Activated T-cell treated with anti-CD3 and anti-CD28 coated beads, Interleukin-2, amount 50 U/mL, for 48 hours (primary cell): ENCODE measurements around the gene KCTD7.
A peak's percentile ranks its signal among the peaks of the same experiment; 100 is the strongest.
"Not testable (repeated sequence)": the region's sequence is repeated elsewhere in the genome, so short reads cannot be mapped to it uniquely, and the experiment has no call there.

Experiments
- DNase-seq, 2 experiments: peaks; one replicate each; pipeline ENCODE4 v3.0.0-alpha.2; 2020

KCTD7 gene

DNA sequence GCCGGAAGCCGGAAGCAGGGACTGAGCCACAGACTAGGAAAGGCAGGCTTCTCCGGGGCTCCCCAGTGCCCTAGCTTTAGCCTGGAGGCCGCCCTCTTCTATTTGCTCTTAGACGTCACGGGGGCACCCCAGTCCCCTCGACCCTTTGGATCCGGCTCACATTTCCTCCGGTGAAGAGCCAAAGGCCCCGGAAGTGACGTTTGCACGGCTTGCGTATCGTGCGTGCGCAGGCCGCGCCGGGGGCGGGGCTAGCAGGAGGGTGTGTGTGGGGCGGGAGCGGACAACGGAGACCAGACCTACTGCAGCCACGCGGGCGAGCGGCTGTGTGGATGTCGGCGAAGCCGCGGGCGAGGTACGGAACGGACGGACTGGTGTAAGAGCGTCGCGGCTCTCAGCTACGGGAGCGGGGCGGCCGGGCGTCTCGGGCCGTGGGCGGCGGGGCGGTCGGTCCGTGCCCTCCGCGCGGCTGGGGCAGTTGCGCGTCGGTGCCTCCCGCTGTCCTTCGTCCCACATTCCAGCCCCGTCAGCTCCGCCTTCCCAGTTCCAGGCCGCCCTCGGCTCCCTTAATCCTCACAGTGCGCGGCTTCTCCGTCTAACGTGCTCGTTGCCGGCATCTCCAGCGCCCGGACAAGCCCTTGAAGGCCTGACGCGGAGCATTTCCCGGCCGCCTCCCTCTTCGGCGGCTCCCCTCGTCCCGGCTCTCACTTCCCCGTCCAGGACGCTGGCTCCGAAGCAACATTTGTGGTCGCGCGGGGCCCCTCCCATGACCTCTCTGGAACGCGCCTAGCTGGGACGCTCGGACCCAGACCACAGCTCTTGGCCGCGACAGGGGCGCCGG, 25.8 kb downstream of the KCTD7 start:
- DNase-seq, result peak; percentile 98

DNA sequence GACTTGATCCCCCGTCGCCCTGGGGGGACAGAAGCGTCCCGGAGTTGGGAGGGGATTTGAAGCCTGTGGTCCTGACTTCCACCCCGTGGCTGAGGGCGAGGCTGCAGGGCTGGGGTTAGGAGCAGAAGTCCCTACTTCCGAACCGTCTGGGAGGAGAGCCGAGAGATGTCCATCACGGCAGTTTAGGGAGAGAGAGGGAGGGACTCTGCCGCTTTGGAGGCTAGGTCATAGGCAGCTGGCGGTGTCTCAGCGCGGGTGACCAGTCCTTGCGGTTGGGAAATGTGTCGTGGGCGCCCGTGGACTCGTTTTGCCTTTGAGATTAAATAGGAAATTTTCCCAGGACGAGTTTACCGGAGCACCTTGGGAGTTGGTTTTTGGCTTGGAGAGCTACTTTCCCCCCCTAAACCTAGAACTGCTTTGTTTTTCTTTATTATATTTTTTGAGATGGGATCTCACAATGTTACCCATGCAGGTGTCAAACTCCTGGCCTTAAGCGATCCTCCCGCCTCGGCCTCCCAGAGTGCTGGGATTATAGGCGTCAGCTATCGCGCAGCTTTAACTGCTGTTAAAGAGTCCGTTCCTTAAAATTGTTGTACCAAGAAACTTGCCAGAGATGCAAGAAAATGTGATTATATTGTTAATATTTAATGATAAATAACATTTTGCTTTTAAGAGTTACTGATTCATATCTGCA, 26.6 kb downstream of the KCTD7 start:
- DNase-seq, result peak in 1 of 2 experiments; percentile 48

DNA sequence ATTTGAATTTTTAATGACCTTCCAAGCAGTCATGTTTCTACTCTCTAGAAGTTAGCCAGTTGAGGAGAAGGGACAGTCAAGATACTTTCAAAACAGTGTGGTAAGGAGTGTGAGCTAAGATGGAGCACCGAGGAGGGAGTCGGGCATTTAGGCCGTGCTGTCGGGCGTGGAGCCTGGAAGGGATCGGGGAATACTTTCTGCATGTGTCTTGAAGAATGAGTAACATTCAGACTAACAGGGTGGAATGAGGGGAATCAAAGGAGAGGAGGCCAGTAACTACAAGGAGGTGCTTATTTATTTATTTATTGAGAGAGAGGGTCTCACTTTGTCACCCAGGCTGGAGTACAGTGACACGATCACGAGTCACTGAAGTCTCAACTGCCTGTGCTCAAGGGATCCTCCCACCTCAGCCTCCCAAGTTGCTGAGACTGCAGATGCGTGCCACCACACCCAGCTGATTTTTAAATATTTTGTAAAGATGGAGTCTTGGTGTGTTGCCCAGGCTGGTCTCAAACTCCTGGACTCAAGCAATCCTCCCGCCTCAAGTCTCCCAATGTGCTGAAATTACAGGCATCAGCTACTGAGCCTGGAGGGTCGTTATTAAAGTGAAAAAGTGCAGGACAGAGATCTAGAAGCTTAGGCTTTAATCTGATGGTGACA, 27.3 kb downstream of the KCTD7 start:
- not testable (repeated sequence) for DNase-seq

DNA sequence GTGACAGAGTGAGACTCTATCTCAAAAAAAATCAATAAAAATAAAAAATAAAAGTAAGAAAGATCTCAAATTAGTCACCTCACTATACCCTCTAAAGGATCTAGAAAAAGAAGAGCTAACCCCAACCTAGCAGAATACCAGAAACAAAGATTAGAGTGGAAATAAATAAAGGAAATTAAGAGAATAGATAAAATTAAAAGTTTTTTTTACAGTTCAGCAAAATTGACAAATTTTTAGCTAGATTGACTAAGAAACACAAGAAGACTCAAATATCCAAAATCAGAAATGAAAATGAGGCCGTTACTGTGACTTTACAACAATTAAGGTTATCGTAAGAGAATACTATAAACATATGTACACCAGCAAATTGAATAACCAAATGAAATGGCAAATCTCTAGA, 29.1 kb downstream of the KCTD7 start:
- DNase-seq, result no peak

DNA sequence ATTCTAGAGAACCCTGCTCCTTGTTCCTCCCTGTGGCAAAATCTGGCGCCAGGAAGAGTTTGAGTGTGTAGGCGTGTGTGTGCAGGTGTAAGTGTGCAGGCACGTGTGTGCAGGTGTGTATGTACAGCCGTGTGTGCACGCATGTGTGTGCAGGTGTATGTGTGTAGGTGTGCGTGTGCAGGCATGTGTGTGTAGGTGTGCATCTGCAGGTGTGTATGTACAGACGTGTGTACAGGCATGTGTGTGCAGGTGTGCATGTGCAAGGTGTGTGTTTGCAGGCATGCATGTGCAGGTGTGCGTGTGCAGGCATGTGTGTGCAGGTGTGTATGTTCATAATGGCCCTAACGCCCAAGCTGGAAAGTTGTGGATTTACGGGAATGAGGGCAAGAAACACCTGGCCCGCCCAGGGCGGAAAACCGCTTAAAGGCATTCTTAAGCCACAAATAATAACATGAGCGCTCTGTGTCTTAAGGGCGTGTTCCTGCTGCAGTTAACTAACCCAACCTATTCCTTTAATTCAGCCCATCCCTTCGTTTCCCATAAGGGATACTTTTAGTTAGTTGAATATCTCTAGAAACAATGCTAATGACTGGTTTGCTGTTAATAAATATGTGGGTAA, 34.1 kb downstream of the KCTD7 start:
- no peak for DNase-seq

DNA sequence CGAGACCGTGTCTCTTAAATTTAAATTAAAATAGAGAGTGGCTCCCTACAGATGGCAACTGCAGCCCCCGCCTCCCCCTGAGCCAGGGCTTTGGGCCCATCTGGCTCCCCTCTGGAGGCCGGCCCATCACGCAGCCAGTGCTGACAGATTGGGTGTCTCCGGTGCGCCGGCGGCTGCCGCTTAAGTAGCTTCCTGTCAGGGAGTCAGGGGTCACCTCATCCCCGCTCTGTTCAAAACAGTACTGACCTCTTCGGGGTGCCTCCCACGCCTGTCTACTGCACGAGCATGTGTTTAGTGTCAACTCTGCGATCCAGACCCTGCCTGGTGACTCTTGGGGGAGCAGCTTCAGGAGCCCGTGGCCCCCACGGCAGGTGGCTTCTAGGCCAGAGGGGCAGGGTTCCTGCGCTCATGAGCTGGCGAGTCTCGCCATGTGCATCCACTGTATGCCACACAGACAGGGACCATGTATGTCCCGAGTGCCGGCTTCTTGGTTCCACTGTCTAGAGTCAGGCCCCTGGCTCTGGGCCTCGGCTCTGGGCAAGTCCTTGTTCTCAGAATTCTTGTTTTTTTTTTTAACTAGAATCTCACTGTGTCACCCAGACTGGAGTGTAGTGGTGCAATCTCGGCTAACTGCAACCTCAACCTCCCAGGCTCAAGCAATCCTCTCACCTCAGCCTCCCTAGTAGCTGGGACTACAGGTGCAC, 36.1 kb downstream of the KCTD7 start:
- DNase-seq, result no peak

DNA sequence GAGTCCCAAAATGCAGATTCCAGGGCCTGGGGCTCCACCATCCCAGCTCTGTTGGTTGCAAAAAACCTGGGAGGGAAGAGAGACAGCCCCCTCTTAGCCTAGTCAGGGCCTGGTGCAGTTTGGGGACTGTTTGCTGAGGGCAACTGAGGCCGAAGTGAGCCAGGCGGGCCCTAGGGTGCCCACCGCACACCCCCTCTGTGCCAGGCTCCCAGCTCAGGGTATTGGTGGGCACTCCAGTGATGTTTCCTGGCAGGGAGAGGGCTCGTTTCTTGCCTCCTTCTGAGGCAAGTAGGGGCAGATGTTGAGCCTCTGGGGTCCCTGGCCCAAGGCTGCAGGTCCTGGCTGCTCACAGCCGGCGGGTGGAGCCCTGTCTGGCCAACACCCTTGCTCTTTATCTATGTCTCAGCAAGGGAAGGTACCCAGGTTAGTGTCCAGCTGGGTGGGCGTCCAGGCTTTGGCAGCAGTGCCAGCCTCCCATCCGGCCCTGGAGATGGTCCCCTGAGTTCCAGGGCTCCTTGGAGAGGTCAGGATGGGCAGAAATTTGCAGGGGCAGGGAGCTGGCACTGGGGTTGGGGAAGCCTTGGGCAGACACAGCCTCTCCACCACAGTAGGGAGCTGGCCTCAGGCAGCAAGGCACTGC, 37.8 kb downstream of the KCTD7 start:
- DNase-seq, result no peak

DNA sequence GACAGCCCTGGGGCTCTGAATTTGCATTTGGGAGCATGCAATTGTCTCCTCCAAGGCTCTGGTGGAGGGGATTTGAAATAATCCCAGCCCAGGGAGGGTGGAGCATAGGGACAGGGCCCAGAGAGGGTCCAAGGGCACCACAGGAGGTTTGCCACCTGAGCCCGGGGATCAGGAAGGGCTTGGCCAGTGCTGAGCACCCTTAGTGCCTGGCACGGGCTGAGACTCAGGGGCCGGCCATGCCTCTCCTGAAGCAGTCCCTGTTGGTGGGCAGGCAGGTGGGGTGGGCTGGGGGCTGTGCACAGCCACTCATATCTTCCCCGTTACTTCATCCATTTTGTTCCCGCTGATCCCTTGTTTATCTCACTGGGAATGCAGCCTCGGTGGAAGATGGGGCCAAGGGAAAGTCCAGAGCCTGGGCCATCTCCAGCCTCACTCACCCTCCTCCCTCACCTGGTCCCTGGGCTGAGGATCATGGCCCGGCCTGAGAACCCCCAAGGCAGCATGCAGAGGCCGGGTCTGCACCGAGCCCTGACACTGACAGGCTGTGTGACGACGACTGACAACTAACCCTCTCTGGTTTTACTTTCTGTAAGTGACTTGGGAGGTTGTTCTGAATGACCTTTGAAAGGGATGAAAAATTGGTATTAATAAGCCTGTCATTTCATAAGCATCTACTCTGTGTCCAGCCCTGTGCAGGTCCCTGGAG, 38.5 kb downstream of the KCTD7 start:
- DNase-seq, result no peak

DNA sequence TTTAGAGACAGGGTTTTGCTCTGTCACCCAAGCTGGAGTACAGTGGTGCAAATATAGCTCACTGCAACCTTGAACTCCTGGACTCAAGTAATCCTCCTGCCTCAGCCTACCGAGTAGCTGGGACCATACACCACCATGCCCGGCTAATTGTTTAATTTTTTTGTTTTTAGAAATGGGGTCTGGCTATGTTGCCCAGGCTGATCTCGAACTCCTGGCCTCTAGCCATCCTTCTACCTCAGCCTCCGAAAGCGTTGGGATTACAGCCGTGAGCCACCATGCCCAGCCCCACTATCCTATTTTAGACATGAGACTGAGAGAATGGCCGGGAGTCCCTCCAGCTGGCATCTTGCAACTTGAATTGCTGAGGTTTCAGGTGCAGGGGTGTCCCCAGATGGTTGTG, 39.4 kb downstream of the KCTD7 start:
- no peak for DNase-seq

DNA sequence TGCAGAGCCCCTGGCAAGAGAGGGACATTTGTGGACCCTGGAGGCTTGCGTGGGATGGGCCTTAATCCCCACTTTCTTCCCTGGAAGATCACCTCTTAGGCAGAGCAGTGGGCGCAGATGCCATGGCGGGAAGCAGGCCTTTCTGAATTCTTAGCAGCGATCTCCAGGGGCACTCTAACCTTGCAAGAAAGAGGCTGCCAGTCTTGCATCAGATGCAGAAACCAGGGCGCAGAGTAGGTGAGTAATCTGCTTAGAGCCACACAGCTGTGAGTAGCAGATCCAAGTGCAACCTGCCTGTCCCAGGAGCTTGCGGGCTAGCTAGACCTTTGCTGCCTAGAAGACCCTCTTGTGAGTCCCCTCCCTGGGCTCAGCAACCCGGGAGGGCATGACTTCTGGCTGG, 40.0 kb downstream of the KCTD7 start:
- DNase-seq, result no peak

DNA sequence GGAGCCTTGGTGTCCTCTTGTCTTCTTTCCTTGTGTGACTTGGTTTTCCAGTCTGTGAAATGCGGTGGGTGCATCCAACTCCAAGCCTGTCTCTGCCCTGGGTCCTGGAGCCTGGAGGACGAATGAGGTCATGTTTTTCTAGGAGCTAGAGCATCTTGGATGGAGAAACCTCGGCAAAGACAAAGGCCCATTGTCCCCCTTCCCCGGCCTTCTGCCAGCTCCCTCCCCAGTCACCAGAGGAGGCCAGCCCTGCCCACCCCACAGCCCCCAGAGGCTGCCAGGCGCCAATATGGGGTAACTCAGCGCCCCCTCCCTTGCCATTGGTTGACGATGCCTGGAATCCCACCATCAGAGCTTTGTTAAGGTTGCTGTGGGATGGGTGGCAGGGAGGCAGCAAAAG, 40.4 kb downstream of the KCTD7 start:
- no peak for DNase-seq

DNA sequence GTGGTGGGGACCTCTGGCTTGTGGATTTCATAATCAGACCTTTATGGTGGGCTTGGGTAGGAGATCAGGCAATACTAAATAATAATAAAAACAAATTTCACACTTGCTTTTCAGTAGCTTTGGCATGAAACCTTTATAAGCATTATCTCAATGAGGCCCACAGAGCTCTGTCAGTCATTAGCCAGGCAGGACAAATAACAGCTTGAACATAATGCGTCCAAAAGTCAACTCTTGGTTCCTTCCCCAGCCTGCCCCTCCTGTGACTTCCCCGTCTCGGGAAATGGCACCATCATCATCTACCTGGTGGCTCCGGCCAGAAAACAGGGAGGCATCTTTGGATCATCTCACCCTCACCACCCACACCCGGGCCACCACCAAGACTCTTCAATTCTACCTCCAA, 40.8 kb downstream of the KCTD7 start:
- no peak for DNase-seq

DNA sequence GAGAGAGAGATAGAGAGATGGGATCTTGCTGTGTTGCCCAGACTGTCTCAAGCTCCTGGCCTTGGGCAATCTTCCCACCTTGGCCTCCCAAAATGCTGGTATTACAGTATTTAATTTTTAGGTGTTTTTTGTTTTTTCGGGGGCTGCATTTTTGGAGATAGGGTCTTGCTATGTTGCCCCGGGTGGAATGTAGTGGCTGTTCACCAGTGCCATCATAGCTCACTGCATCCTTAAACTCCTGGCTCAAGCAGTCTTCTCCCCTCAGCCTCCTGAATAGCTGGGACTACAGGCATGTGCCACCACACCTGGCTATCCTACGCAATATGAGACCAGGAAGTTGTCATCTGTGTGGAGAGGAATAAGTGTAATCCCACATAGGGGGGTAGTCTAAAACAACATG, 42.4 kb downstream of the KCTD7 start:
- no peak for DNase-seq

DNA sequence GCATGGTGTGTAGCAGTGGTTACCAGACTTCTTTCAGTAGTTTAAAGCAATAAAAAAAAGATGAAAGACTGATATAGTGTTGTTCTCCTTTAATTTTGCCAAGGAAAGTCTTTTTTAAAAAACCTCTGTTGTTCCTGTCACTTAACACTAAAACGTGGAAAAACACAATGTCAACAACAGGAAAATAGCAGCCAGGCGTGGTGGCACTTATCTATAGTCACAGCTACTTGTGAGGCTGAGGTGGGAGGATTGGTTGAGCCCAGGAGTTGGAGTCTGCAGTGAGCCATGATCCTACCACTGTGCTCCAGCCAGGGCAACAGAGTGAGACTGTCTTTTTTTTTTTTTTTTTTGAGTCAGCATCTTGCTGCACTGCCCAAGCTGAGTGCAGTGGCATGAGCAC, 42.8 kb downstream of the KCTD7 start:
- DNase-seq, result not testable (repeated sequence)

DNA sequence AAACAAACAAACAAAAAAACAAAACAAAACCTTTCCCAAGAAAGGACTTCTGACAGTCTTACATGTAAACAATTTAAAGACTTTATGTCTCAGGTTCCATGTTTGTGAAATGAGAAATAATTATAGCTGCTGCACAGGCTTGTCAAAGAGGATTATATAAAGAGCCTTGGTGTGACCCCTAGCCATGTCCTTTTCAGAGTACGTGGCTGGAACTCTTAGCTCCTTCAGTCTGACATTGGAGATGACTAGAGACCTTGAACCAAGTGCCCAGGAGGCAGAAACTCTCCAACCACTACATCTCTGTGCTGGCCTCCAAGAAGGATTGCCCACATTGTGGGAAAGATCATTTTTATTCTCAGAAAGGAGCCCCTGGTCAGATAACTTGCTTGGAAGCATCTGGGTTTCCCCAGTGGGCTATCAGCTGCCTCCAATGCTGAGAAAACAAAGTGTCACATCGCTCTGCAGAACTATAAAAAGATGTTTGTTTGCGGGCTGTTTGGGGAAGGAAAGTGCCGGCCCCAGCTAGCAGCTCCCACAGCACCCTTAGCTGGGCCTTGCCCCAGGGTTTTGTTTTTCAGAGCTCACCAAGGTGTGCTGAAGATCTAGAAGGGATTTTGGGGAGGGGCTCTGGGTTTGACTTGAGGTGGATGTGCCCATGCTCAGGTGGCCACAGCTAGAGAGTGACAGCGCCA, 43.9 kb downstream of the KCTD7 start:
- not testable (repeated sequence) for DNase-seq

DNA sequence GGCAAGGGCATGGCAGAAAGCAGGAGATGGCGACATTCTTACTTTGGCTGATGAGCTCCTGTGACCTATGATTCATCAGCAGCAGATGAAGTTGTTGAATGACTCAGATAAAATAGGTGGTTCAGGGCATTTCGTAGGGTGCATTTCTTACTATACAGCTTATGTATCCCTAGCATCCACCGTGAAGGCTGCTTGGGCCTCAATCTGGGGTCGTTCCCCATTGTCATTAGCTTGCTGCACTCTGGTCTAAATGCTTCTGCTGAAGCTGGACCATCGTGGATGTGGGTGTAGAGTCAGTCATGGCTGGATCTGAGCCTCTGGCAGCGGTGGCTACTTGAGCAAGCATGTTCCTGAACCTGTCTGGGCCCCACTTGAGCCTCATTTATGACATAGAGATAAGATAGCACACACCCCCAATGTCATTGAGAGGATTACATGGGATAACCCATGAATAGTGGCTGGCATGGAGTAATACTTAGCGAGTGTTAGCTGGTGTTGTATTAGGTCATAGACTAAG, 44.5 kb downstream of the KCTD7 start:
- peak; percentile 49 to 51 for DNase-seq

DNA sequence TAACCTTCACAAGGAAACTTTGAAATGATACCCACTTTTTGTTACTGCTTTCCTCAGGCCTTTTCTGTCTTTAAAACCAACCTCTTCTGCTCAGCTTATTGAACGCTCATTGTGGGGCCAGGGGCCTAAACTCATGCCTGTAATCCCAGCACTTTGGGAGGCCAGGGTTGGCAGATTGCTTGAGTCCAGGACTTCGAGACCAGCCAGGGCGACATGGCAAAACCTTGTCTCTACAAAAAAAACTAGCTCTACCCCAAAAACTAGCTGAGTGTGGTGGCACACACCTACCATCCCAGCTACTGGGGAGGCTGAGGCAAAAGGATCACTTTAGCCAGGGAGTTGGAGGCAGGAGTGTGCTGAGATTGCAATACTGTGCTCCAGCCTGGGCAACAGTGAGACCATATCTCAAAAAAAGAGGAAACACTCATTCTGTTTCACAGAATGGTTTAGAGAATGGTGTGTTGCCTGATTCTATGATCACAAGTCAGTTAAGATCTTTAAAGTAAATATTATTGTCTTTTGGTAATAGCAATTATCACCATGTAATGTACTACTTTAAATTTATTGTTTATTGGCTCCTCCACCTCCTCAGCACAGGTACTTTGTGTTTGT, 51.1 kb downstream of the KCTD7 start:
- no peak for DNase-seq

DNA sequence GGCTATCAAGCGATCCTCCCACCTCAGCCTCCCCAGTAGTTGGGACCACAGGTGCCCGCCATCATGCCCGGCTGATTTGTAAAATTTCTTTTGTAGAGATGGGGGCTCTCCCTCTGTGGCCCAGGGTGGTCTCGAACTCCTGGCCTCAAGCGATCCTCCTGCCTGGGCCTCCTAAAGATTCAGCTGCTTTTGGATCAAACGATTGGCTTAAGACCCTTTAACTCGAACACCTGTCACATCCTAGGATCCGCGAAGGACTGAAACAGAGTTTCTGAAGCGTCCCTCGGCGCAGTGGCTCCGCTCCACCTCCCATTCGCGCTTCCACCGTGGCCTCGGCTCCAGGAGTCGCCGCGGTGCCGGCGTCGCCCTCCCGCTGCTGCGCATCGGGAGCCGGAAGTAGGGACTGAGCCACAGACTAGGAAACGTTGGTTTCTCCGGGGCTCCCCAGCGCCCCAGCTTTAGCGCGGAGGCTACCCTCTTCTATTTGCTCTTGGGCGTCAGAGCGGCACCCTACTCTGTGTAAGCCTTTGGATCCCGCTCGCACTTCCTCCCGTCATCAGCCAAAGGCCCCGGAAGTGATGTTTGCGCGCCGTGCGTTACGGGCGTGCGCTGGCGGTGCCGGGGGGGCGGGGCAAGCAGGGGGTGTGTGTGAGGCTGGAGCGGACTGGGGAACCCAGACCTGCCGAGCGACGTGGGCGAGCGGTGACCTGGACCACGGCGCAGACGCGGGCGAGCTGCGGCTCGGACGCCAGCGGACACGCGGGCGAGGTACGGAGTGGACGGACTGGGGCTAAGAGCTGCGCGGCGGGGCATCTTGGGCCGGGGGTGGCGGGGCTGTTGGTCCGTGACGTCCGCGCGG, 53.0 kb downstream of the KCTD7 start:
- DNase-seq, result peak; percentile 96 to 97
